Germinal center (tissue), 1 donor: ENCODE results near the gene CEMP1.

Source experiments
- DNase-seq: peaks from one replicate; pipeline ENCODE4 v3.0.0; 2012; ENCODE audit warnings: mixed read lengths, low spot score

Gene CEMP1

GRCh38 chr16:2518823-2519710, 12.1 kb downstream of the CEMP1 start:
- DNase-seq, result no peak

DNA sequence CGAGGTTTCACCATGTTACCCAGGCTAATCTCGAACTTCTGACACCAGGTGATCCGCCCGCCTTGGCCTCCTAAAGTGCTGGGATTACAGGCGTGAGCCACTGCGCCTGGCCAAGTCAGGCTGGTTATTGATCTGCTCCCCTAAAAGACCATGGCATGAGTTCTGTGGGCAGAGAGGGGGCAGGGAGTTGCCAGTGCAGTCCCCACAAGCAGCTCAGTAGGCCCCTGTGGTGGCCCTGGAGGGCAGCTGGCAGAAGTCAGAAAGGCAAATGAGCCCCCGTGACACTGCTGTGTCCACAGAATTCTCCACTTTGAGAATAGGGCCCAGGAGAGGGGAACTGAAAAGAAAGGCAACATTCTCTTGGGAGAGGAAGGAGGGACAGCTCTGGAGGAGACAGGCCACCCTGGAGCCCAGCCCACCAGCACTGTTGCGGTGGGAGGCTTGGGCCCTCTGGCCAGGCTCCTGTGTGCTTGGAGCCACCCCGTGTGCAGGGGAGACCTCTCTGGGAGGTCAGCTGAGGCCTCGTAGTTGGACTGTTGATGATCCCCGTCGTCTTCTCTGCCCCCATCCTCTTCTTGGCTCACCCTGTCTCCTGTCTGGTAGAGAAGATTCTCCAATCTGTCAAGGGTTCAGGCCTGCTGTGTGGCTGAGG, 13.1 kb downstream of the CEMP1 start:
- no peak for DNase-seq

GRCh38 chr16:2516391-2517240, 14.6 kb downstream of the CEMP1 start:
- DNase-seq, result no peak

DNA sequence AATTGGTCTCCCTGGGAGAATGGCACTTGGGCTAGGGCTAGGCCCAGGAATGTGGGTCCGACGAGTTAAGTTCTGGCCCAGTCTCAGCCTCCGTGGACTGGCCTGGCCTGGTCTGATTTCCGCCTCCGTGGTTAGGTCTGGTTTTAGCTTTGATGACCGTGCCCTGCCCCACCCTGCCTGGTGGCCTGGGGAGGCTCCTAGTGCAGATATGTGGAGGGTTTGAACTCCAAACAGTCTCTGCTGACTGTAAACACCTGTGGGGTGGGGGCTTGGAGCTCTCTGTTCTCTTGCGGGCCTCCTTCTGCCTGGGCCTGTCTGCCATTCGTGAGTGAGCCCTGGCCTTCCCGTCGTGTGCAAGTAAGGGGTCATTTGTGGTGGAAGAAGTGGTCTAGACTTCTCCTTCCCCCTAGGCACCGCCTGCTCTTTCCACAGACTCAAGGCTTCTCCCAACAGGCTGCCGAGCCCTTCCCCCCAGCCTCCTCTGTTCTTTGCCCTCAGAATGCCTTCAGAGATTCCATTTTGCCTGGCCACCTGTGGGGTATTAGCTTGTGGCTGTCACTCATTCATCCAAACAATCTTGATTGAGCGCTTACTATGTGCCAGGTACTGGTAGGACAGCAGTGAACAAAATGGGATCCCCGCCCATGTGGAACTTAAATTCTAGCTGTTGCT, 15.9 kb downstream of the CEMP1 start:
- DNase-seq, result no peak

- peak; percentile 43 for DNase-seq
These were observed 16.7 kb downstream of the CEMP1 start for GRCh38 chr16:2514333-2515179.

DNA sequence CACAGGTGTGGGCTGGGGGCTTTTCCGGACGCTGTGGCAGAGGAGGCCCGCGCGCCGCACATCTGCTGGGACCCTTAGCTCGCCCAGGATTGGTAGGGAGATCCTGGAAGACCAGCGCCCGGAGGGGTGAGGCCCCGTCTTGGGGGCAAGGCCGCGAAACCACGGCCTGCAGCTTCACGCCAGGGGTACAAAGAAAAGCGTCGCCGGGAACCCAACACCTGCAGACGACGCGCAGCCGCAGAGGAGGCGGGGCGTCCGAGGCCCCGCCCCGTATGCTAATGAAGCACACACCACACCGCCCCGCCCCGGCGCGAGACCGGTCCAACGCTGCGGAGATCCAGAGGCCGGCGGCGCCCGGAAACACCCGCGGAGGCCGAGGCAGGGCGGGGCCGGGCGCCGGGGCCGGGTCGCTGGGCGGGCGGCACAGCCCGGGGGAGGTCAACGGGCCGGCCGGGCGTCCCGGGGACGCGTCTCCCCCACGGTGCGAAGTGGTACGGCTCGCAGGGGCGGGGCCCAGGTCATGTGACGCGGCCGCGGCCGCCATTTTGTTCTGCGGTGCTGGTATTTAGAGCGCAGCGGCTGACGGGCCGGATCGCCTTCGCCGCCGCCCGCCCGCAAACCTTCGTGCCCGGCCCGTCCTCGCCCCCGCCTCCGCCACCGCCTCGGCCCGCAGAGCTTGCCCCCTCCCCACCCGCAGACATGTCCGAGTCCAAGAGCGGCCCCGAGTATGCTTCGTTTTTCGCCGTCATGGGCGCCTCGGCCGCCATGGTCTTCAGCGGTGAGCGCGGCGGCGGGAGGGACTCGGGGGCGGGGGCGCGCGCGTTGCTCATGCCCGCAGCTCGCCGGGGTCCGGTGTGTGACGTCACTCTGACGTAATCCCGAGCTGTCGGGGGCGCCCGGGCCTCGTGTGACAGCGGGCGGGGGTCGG, 17.5 kb downstream of the CEMP1 start, which contains the start of gene ATP6V0C:
Gene ATP6V0C, plus strand, starts transcription at position 548 of the 928 bp plus-strand sequence. Its CDS starts 152 bp downstream, at position 700.
- peak; percentile 96 for DNase-seq

- DNase-seq, result peak; percentile 59
These were observed 18.3 kb downstream of the CEMP1 start for GRCh38 chr16:2512735-2513404.

- DNase-seq, result no peak
These were observed 19.0 kb downstream of the CEMP1 start for GRCh38 chr16:2511996-2512734.

DNA sequence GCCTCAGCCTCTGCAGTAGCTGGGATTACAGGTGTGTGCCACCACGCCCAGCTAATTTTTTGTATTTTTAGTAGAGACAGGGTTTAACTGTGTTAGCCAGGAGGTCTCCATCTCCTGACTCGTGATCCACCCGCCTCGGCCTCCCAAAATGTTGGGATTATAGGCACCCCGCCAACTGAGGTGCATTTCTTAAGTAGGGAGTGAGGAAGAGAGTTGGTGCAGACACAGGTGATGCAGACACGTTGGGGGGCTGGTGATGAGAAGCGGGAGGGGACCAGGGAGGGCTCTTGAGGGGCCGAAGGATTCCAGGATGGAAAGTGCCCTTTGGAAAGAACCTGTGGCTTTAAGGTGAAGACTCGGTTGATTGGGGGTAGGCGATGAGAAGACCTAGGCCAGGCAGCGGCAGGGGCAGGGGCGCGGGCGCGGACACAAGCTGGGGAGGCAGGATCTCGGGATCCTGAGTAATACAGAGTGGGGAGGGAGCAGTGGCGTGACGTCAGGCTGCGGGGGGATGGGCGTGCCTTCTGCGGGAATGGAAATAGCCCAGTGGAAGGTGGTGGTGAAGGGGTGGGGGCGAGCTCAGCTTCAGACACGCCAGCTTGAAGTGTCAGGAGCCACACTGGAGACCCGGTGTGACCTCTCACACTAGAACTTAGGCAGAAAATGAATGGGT, 19.9 kb downstream of the CEMP1 start:
- no peak for DNase-seq

DNA sequence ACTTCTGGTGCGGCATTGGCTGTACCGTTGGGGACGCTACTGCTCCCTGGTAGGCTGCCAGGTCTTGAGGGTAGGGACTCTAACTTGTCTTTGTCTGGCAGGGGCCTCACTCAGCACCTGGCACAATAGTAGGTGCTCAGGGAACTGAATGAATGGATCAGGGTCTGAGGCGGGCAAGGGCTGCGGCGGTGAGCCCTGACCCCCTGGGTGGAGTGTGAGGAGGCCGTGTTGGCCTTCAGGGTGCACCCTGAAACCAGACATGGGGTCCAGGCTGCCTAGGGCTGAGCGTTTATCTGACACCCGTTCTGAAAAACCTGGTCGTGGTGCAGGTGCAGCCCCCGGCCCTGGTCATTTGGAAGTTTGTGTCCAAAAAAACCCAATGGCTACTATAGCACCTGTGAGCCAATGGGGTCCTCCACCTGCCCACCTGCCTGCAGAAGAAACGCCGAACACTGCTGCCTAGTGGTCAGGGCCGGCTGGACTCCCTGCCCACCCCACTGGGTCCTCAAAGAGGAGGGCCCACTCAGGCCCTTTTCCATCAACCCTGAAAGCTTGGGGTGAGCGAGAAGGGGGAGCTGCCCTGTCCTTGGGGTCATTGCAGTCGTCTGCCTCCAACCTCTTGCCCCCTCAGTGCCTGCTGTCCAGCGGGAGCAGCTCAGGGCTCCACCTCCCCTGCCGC, 22.3 kb downstream of the CEMP1 start:
- no peak for DNase-seq

- DNase-seq, result no peak
These were observed 23.5 kb downstream of the CEMP1 start for GRCh38 chr16:2507665-2508064.

- DNase-seq, result peak; percentile 82
These were observed 24.1 kb downstream of the CEMP1 start for GRCh38 chr16:2507052-2507659.

- no peak for DNase-seq
These were observed 25.5 kb downstream of the CEMP1 start for GRCh38 chr16:2505695-2506094.

DNA sequence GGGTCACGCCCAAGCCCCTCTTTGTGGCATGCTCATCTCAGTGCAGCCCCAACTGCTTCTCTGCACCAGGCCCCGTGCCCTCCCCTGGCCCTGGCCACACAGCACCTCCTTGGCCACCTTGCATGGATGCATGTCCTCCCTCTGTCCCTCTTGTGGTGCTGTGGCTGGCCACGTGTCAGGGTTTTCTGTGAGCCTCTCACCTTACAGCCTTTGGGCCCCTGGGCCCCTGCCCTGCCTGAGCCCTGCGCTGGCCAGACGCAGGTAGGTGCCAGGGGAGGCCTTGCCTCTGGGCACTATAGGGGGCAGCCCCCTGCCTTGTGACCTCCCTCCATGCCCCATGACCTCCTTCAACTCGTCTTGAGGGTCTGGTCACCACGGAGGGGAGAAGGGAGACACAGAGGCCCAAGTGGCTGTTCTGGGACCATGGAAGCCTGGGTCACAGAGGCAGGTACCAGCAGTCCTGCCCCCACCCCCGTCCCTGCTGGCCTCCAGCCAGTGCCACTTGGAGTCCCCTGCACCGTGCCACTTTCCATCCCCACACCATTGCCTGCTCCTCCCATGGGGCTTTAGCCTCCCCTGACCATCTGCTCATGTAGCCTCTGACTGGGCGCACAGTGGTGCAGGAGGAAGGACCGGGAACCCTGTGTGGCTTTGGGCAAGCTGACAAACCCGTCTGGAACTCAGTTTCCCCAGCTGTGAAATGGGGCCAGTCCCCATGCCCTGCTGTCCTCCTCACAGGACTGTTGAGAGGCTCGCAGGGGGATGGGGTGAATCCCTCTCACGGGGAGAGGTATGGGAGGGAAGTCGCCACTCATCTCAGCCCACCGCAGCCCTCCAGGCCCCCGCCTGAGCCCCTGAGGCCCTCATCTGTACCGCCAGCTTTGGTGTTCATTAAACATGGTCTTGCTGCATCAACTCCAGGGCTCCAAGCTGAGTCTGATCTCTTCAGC, 29.0 kb downstream of the CEMP1 start:
- DNase-seq, result no peak

DNA sequence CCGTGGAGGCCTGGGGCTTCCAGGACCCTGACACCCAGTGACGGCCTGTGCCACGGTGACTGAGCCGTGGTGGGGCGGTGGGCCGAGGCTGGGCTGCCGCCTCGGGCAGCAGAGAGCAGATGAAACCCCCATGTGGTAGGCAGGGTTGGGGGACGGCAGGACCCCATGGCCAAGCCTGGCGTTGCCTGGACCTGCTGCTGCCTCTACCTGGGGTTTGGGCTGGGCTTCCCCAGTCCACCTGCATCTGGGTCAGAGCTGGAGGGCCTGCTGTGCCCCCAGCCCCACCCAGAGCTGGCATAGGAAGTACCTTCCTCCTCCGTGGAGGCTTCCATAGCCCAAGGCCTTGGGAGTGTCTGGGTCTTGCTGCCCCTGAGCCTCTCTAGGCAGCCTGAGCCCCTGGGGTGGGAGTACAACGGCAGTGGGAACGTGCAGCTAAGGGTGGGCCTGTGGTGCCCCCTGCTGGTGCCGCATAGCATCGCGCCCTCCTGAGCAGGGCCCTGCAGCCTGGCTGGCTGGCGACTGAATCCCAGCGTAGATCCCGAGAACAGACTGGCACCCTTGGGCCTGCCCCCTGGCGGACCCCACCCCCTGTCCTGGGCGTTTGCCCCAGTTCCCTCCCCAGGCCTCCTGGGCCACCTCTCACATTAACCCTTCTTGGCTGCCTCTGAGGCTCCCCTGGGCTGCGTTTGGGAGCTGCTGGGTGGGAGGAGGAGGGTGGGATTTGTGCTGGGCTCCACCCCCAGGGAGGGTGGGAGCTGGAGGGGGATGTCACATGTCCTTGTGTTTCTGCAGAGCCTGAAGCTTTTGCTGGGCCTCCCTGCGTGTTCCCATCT, 30.1 kb downstream of the CEMP1 start:
- peak; percentile 82 for DNase-seq
